Adrenal gland (tissue), 12 donors: ENCODE measurements around the gene KLF7. TPM values are rescaled to one million over a fixed set of nuclear protein-coding genes. Genes with fewer than 3 reads are reported as not detected.

Experiments
- DNase-seq, 7 donors: peaks; one replicate each; pipeline ENCODE4 v3.0.0-alpha.2; 2019 to 2020
- H3K27ac ChIP-seq, 5 donors: fragments of 200-600 bp; sonication (generic) in 4 of 5; 1 replicate in 3 of 5; 2 replicates in 2 of 5; pipeline versions ENCODE4 v1.5.1 to v1.8.0; 2016 to 2020; ENCODE audit warnings: mild to moderate bottlenecking in 1 of 5
- H3K27me3 ChIP-seq: fragments of 200-600 bp; 2 replicates; pipeline ENCODE4 v1.8.0; 2021
- H3K36me3 ChIP-seq, 2 donors: fragments of 200-600 bp; replicated peaks in 1 of 2; 1 replicate in 1 of 2; 2 replicates in 1 of 2; pipeline versions ENCODE4 v1.5.1 to v1.8.0; 2018 to 2022
- H3K4me1 ChIP-seq, 2 donors: fragments of 200-600 bp; replicated peaks in 1 of 2; 1 replicate in 1 of 2; 2 replicates in 1 of 2; pipeline versions ENCODE4 v1.5.1 to v1.8.0; 2018 to 2021
- H3K4me3 ChIP-seq, 4 donors: fragments of 200-600 bp; sonication (generic) in 3 of 4; one replicate each; pipeline ENCODE4 v1.5.1; 2016 to 2018
- H3K9me3 ChIP-seq, 3 donors: fragments of 200-600 bp; sonication (generic) in 1 of 3; replicated peaks in 1 of 3; 1 replicate in 2 of 3; 2 replicates in 1 of 3; pipeline versions ENCODE4 v1.5.1 to v1.8.0; 2016 to 2021
- CTCF ChIP-seq, 6 experiments: fragments of 450-650 bp in 4 of 6; fragments of 200-600 bp in 2 of 6; sonication (generic) in 1 of 6; IDR thresholded peaks; 1 replicate in 5 of 6; 2 replicates in 1 of 6; pipeline versions ENCODE4 v1.5.1 to v1.8.0; 2016 to 2021; ENCODE audit warnings: antibody characterized with exemption in 6 of 6, mild to moderate bottlenecking in 2 of 6, moderate library complexity in 1 of 6
- POLR2A ChIP-seq, 2 donors: fragments of 450-650 bp; IDR thresholded peaks; one replicate each; pipeline ENCODE4 v1.6.1; 2017; ENCODE audit warnings: antibody characterized with exemption in 2 of 2, mild to moderate bottlenecking in 2 of 2, moderate library complexity in 1 of 2
- WGBS, 4 donors: extraction: QIAGEN DNeasy Blood & Tissue Kit in 2 of 4; methylation state at CpG; one replicate each; pipeline versions ENCODE4 v1.1.5 to v1.1.7; 2013 to 2017; 5-methylcytosine and 5-hydroxymethylcytosine counted together
- intact Hi-C, 2 donors: fragments of 100-400 bp; cut with DNase I; formaldehyde crosslinking; loops; one replicate each; pipeline versions ENCODE4 v1.14.1 to v1.15.0; 2022 to 2023
- polyA plus RNA-seq, 3 donors: library from polyadenylated mRNA; stranded (reverse); fragments of 200-250 nt in 2 of 3; fragments of 350-450 nt in 1 of 3; fragmentation: Illumina TruSeq in 1 of 3; extraction: RNeasy Lipid Tissue Mini Kit (QIAGEN cat#74804) in 1 of 3; gene quantifications; one replicate each; pipeline ENCODE4 v1.2.3, GENCODE V29; 2013 to 2014
- total RNA-seq, 9 donors: library from RNA; depleted of rRNA in 4 of 9; stranded (reverse); fragments of >200 nt in 4 of 9; fragments of 120-200 nt in 1 of 9; fragmentation: NEBNext Ultra II Directional in 1 of 9; extraction: Animal tissue kit (Norgen Biotek cat#: 25700) in 1 of 9; gene quantifications; one replicate each; pipeline versions ENCODE4 v1.1.0 to v1.2.4, GENCODE V29; 2013 to 2023
- donor health status: healthy with polysubstance abuse.
- donor health status: Bipolar disorder and iron deficiency.
- donor health status: DM: yes; HTN: yes; CAD: no.
- donor health status: DM: no; HTN: no; CAD: no.
- donor health status: DM: no; HTN: no; CAD: no.
- donor health status: DM: yes; HTN: yes; CAD: no.

Gene KLF7
- total and polyA plus RNA-seq, 12 donors: 3.6 to 45.9 (median 17.8) TPM

GRCh38 chr2:207161247-207162123 lies 4.3 kb downstream of the KLF7 start:
- TF ChIP-seq POLR2A (IDR thresholded peaks at IDR 0.05) (peak in 1 of 2 donors; percentile 55), CTCF (IDR thresholded peaks at IDR 0.05) (no peak)
- intact Hi-C loops: loop anchor here (10.0 kb wide), 1 partner anchor 313 kb away; no protein-coding TSS in a partner anchor
- peak in 2 of 7 donors; percentile 33 to 44 for DNase-seq
- peak overlapping the region; percentile 87 to 100 (median 100) for H3K27ac ChIP-seq
- H3K4me3 ChIP-seq: peak overlapping the region in 1 of 4 donors; percentile 84
- 28 to 37% (median 31%) methylated on average over 7 of the region's 7 CpGs for WGBS, 4 donors
- H3K36me3 ChIP-seq: no peaks in the 10 kb centered on the region
- H3K9me3 ChIP-seq: no peaks in the 10 kb centered on the region
- peaks cover 47 to 66% of the 10 kb centered on the region in 2 donors for H3K4me1 ChIP-seq
- H3K27me3 ChIP-seq: no peaks in the 10 kb centered on the region

- DNase-seq: no peak
- H3K4me1 ChIP-seq: peaks cover 48 to 80% of the 10 kb centered on the region in 2 donors
- H3K9me3 ChIP-seq: no peaks in the 10 kb centered on the region
- intact Hi-C loops: loop anchor here (10.0 kb wide), 1 partner anchor 315 kb away; no protein-coding TSS in a partner anchor
- no peaks in the 10 kb centered on the region for H3K27me3 ChIP-seq
- TF ChIP-seq POLR2A (IDR thresholded peaks at IDR 0.05) (no peak), CTCF (IDR thresholded peaks at IDR 0.05) (no peak)
- H3K27ac ChIP-seq: peak overlapping the region in 2 of 5 donors; percentile 100
- no peak overlapping the region for H3K4me3 ChIP-seq
- H3K36me3 ChIP-seq: no peaks in the 10 kb centered on the region
- WGBS, 4 donors: 64 to 84% (median 75%) methylated on average over 7 of the region's 7 CpGs
These were observed 5.6 kb downstream of the KLF7 start for GRCh38 chr2:207160115-207160514.

GRCh38 chr2:207159002-207159401 lies 6.7 kb downstream of the KLF7 start:
- intact Hi-C loops: loop anchor here in 1 of 2 donors (10.0 kb wide), 1 partner anchor 174 kb away; no protein-coding TSS in a partner anchor
- Histone ChIP-seq H3K27me3 (no peaks in the 10 kb centered on the region), H3K4me1 (peaks cover 54 to 91% of the 10 kb centered on the region in 2 donors), H3K36me3 (no peaks in the 10 kb centered on the region), H3K9me3 (no peaks in the 10 kb centered on the region), H3K4me3 (no peak overlapping the region), H3K27ac (no peak overlapping the region)
- 84 to 88% (median 86%) methylated on average over 4 of the region's 4 CpGs for WGBS, 4 donors
- TF ChIP-seq POLR2A (IDR thresholded peaks at IDR 0.05) (no peak), CTCF (IDR thresholded peaks at IDR 0.05) (no peak)
- no peak for DNase-seq

GRCh38 chr2:207157731-207158130 lies 8.0 kb downstream of the KLF7 start:
- Histone ChIP-seq H3K4me3 (no peak overlapping the region), H3K27me3 (no peaks in the 10 kb centered on the region), H3K27ac (peak overlapping the region in 2 of 5 donors; percentile 48 to 61), H3K9me3 (no peaks in the 10 kb centered on the region), H3K36me3 (no peaks in the 10 kb centered on the region), H3K4me1 (peaks cover 54 to 97% of the 10 kb centered on the region in 2 donors)
- TF ChIP-seq CTCF (IDR thresholded peaks at IDR 0.05) (no peak), POLR2A (IDR thresholded peaks at IDR 0.05) (no peak)
- no peak for DNase-seq
- WGBS, 4 donors: 71 to 82% (median 78%) methylated on average over 3 of the region's 3 CpGs
- intact Hi-C loops: loop anchor here in 1 of 2 donors (10.0 kb wide), 1 partner anchor 173 kb away; no protein-coding TSS in a partner anchor
